GM18951 (cell line): ENCODE results near the gene VSTM4.

Experiments
- POLR2A ChIP-seq: IDR thresholded peaks from 4 replicates; pipeline ENCODE4 v1.6.1; 2011; ENCODE audit warnings: mild to moderate bottlenecking; ENCODE audit not compliant: insufficient read length, insufficient read depth; ENCODE audit errors: extremely low read depth
- in situ Hi-C: fragments of 300-500 bp; cut with MboI; formaldehyde crosslinking; loops from one replicate; pipeline ENCODE4 v1.12.0; 2022; ENCODE audit warnings: low sequenced_read_pairs, mixed read lengths, inconsistent platforms; ENCODE audit not compliant: unreplicated experiment

The VSTM4 gene

DNA sequence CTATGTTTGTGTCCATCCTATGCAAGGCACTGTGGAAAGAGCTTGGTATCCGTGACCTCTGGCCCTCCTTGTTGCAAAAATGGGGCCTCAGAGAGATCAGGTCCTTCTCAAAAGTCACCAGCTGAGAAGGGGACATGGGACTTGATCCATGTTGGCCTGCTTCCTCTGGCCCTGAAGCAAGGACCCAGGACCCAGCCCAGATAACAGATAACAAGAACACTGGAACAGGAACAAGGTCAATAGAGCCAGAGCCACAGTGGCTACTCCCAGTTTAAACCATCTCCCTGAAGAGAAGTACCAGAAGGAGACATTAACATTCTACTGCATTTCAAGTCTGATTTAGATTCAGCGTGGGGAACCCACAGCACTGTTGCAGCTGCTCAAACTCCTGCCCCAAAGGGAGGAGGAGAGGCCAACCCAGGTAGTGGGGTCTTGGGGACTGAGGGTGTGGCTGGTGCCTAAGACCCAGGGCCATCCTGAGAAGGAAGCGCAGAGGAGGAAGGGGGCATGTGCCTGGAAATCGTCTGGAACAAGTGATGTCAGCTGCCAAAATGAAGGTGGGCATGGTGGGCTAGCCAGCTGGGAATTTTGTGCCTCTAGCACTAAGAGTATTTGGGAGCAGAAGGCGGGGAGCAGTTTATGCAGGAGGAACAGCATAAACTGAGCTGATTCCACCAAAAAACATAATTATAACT is 61.2 kb downstream of the VSTM4 start:
- no peak for TF ChIP-seq POLR2A
- in situ Hi-C loops: no loop called here

DNA sequence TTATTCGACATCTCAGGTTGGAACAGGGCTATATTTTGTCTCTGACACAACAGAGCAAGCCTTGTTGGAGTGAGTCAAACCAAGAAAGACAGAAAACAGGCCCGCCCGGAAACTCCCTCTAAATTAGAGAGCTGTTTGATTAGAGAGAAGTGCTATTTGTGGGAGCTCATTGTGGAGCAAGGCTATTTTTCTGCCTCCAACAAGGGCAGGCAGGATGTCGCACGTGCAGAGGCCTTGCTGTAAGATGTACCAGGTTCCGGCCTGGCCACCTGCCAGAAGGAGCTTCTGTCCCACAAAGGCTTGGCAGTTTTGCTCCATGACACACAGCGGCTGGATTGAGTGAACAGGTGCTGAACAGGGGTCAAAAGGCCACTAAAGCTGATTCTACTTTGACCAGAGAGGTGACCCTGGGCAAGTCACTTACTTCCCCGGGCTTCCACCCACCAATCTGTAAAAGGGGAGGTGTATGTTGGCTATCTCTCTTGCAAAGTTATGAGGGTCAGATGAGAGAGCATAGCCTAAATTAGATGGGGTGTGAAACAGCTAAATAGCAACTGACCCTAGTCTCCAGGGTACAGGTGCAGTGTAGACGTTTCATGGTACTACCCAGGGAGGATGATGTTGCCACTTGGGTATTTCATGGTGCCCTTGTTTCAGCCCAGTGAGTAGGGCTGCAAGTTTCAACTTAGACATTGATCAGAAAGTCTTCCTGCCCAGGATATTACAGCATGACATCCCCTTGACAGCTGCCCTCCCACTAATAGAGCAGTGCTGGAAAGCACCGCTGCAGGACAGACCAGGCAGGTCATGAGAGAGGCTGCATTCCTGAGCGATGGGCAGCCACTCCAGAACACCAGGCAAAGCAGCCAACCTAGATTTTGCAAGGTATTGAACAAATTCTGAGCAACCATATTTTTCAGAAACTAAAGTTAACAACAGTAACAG is 62.0 kb downstream of the VSTM4 start:
- in situ Hi-C loops: no loop called here

DNA sequence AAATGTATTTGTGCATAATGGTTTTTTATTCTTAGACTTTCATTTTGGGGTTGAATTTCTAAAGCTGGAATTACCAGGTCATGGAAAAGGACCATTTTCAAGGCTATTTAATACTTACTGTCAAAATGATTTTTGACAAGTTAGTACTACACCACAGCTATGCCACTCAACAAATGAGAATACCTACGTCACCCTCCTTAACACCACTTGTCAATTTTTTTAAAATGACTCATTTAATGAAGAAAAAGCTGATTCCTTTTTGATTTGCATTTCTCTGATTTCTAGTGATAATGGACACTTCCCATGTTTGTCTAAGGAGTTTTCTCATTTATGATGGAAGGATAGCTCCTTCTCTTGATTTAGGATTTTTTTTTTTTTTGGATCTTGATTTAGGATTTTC is 63.3 kb downstream of the VSTM4 start:
- in situ Hi-C loops: no loop called here
- no peak for TF ChIP-seq POLR2A

More for the DNA sequence above, 62.0 kb downstream of the VSTM4 start:
- TF ChIP-seq POLR2A: no peak

DNA sequence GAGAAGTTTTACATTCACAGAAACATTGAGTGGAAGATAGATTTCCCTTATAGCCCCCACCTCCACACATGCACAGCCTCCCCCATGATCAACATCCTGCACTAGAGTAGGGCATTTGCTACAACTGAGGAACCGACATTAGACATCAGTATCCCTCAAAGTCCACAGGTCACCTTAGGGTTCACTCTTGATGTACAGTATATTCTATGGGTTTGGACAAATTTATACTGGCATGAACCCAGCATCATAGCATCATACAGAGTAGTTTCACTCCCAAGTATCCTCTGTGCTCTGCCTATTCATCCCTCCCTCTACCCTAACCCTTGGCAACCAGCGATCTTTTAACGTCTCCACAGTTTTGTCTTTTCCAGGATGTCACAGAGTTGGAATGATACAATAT is 64.4 kb downstream of the VSTM4 start:
- TF ChIP-seq POLR2A: no peak
- in situ Hi-C loops: no loop called here

DNA sequence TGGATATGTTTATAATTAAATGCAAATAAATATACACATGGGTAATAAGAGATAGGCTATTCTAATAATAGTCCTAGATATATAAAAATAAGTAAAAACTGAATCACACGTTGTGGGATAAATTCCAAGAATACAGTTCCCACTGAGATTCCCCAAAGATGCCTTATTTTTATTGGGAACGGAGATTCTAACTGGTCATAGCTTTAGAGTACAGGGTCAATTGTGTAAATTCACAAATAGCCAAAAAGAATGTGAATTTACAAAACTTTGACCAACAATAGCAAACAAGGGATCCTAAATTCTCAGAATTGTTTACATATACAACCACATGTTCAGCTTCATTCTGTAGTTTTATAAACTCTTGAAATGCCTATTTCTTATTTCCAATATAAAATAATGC is 65.0 kb downstream of the VSTM4 start:
- TF ChIP-seq POLR2A: no peak
- in situ Hi-C loops: no loop called here

DNA sequence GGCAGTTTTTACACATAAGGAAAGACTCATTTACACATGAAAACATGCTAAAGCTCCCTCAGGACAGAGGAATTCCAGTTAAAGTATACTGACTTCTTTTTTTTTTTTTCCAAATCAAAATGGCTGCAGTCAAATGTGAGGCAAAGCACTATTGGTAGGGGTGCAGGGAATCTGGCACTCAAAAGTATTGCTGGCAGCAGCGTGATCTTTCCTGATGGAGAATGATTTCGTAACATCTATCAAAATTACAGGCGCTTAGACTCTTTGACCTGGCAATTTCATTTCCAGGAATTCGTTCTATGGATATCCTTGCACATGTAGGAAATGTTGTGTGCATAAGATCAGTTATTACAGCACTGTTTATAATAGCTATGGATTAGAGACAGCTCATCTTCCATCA is 65.7 kb downstream of the VSTM4 start:
- in situ Hi-C loops: no loop called here
- TF ChIP-seq POLR2A: no peak

DNA sequence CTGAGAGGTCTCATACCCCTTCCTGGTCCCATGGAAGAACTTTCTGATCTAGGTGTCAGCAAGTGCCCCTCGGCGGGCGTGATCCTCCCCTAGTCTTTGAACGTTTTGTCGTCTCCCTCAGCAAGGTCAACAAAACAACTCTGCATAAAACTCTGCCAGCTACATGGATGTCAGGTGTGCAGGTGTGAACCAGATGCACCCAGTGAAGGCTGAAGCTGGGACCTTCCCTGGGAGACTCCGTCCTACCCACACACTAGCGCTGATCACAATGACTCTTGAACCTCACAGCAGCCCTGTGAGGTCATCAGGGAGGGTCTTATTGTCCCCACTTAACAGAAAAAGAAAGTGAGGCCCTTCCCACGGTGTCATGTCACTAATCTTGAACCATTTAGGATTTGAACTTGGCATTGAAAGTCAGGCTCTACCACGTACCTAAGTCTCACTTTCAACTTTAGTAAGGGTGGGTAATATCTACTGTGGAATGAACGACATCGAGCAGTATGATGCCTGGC is 68.1 kb downstream of the VSTM4 start:
- in situ Hi-C loops: no loop called here
- no peak for TF ChIP-seq POLR2A

DNA sequence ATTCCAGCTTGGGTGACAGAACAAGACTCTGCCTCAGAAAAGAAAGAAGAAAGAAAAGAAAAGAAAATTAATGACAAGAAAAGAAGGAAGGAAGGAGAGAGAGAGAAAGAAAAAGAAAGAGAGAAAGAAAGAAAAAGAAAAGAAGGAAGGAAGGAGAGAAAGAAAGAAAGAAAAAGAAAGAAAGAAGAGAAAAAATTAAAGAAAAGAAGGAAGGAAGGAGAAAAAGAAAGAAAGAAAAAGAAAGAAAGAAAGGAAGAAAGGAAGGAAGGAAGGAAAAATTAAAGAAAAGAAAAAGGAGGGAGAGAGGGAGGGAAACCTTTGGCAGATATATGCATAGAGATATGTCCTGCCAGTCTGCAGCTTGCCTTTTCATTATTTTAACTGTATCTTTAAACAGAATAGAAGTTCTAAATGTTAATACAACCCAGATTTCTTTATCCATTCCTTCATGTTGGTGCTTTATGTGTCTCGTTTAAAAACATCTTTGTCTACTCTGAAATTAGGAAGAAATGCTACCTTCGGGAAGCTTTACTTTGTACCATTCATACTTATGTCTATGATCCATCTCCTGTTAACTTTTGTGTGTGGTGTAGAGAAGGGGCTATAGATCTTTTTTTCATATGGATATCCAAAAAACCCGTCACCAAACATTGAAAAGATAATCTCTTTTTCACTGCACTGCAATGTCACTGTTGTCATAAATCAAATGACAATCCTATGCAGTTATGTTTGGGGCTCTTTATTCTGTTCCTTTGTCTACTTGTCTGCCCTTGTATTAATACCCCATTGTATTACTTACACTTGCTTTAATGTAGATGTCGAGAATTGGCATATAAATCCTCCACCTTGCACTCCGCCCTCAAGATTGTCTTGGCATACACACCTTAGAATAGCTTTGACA is 70.8 kb downstream of the VSTM4 start:
- in situ Hi-C loops: no loop called here
- TF ChIP-seq POLR2A: no peak

DNA sequence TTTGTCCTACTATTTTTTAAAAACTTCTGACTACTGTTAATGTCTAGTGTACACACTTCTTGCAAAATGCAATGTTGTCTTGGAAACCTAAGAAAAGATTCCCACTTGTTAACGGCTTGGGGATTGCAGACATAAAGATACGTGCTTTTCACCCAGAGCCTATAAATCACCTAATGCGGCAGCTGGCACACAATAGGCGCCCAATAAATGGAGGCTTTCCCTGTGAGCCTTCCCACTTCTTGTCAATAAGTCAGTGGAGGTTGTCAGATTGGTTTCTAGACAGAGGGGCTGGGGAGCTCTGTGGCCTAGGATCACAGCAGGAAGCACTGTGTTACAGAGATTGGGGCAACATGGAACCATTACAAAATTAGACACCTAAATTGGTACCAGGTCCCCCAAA is 74.7 kb downstream of the VSTM4 start:
- in situ Hi-C loops: no loop called here
- no peak for TF ChIP-seq POLR2A

DNA sequence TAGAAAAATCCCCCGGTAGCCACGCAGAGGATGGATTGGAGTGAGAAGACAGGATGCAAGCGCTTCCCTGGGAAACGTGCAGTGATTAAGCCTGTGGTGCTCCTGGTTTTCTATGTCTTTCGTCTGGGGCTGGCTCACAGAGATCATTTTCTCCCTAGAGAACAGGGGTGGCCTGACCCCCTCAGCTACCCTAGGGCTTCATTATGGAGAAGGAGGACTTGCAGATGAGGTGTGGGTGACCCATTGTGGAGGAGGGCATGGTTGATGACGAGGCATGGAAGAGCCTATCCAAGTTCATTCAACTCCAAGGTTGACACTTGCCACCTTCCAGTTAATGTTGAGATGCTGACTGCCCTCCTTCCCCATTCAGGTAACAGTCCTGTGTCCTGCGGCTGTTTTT is 75.9 kb downstream of the VSTM4 start:
- in situ Hi-C loops: no loop called here
- TF ChIP-seq POLR2A: no peak

DNA sequence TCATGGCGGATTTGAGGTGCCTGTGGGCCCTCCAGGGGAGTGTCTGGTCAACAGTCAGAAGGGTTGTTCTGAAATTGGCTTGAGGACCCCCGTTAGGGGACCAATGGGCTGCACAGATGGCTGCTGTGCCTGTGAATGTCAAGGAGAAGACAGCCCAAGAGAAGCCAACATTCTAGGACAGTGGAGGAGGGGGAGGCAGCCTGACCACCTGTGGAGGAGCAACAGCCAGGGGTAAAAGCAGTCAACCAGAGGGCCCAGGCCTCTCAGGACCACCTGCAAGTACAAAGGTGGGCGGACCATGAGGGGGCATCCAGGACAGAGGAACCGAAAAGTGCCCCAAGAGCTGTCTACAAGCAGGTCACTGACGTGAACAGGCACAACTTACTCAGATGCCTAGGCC is 76.6 kb downstream of the VSTM4 start:
- in situ Hi-C loops: no loop called here
- TF ChIP-seq POLR2A: no peak

DNA sequence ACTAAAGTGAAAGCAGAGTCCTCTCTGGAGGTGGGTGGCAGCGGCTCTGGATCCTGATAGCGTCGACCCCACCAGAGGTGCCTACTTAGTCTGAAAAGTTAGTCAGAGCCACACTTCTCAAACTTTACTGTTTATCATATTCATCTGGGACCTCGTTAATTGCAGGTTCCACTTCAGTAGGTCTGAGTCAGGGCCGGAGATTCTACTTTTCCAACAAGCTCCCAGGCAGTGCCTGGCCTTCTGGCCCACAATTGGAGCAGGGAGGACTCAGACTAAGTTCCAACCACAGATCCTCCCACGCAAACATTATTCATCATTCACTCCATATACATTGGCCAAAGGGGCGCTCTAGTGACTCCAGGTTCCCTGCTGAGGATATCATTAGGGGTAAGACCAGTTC is 78.1 kb downstream of the VSTM4 start:
- in situ Hi-C loops: no loop called here
- no peak for TF ChIP-seq POLR2A

DNA sequence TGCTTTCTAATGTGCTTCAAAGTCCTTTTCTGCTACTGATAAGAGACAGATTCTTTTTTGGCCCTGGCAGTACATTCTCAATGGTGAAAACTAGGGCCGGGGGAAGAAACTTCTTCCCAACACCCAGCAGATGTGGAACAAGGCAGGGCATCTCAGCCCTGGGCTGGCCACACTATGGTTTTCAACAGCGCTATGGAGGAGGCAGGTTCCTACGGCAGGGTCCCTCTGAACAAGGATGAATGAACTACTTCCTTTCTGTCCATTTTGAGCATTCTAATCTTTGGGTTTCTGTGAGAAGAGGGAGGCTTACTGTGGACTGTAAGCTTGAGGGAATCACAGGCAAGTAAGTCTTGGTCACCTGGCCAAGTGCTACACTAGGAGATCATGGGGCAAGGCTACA is 78.7 kb downstream of the VSTM4 start:
- in situ Hi-C loops: no loop called here

More for the DNA sequence above, 78.7 kb downstream of the VSTM4 start:
- no peak for TF ChIP-seq POLR2A
